A673 (cell line): ENCODE data around the gene USE1. TPM values are rescaled to one million over a fixed set of nuclear protein-coding genes. Genes with fewer than 3 reads are reported as not detected.

ENCODE experiments used
- BruUV-seq: library from RNA; stranded (reverse); fragments of 400-500 nt; replicated peaks from 2 replicates; lab custom pipeline; 2021; lab: Mats Ljungman, UMichigan
- CTCF ChIA-PET: fragments of 300-600 bp; sonication (Branson Sonifier 250); formaldehyde crosslinking; loops from one replicate; lab custom pipeline; 2022; ENCODE audit warnings: antibody characterized with exemption; lab: Charles Lee
- POLR2A ChIA-PET: fragments of 300-600 bp; sonication (Branson Sonifier 250); formaldehyde crosslinking; loops from one replicate; lab custom pipeline; 2022; ENCODE audit warnings: antibody characterized with exemption; ENCODE audit not compliant: low non-redundant PET; lab: Charles Lee
- DNase-seq: peaks from one replicate; pipeline ENCODE4 v3.0.0-alpha.2; 2015; ENCODE audit warnings: low spot score
- H3K27ac ChIP-seq: fragments of 200-600 bp; sonication (generic); 2 replicates; pipeline ENCODE4 v1.5.1; 2016; ENCODE audit warnings: mixed run types, low read depth, mild to moderate bottlenecking, mixed read lengths, antibody characterized with exemption, low read length; ENCODE audit not compliant: poor library complexity, severe bottlenecking
- H3K27me3 ChIP-seq: fragments of 200-600 bp; sonication (generic); replicated peaks from 2 replicates; pipeline ENCODE4 v1.6.1; 2017; ENCODE audit warnings: mixed run types, low read depth, mild to moderate bottlenecking, mixed read lengths, antibody characterized with exemption, low read length; ENCODE audit not compliant: insufficient read depth, poor library complexity
- H3K36me3 ChIP-seq: fragments of 200-600 bp; sonication (generic); 2 replicates; pipeline ENCODE4 v1.6.1; 2016; ENCODE audit warnings: mixed run types, mild to moderate bottlenecking, mixed read lengths, antibody characterized with exemption, low read length; ENCODE audit not compliant: insufficient read depth, poor library complexity, severe bottlenecking
- H3K4me1 ChIP-seq: fragments of 200-600 bp; sonication (generic); 2 replicates; pipeline ENCODE4 v1.6.1; 2017; ENCODE audit warnings: mixed run types, mild to moderate bottlenecking, mixed read lengths, antibody characterized with exemption, low read length; ENCODE audit not compliant: insufficient read depth, poor library complexity, severe bottlenecking
- H3K4me3 ChIP-seq: fragments of 200-600 bp; sonication (generic); 2 replicates; pipeline ENCODE4 v1.5.1; 2016; ENCODE audit warnings: low read depth, mixed run types, mild to moderate bottlenecking, mixed read lengths, low read length; ENCODE audit not compliant: poor library complexity, severe bottlenecking
- H3K9me3 ChIP-seq: fragments of 200-600 bp; sonication (generic); 2 replicates; pipeline ENCODE4 v1.6.1; 2016; ENCODE audit warnings: mixed run types, low read depth, mild to moderate bottlenecking, mixed read lengths, antibody characterized with exemption, low read length; ENCODE audit not compliant: poor library complexity, severe bottlenecking
- CTCF ChIP-seq: fragments of 300-800, 200-600 bp; sonication (generic); conservative IDR thresholded peaks from 2 replicates; pipeline ENCODE4 v1.5.1; 2017; ENCODE audit warnings: low read depth, mild to moderate bottlenecking, antibody characterized with exemption, low read length, moderate library complexity, mixed read lengths
- EZH2 ChIP-seq: fragments of 200-600 bp; sonication (generic); IDR thresholded peaks from 2 replicates; pipeline ENCODE4 v1.6.1; 2017; ENCODE audit warnings: borderline replicate concordance, low read depth, mild to moderate bottlenecking, mixed read lengths, antibody characterized with exemption, low read length; ENCODE audit not compliant: poor library complexity, severe bottlenecking
- intact Hi-C: fragments of 100-400 bp; cut with micrococcal nuclease; formaldehyde crosslinking; loops from one replicate; pipeline ENCODE4 v1.10.0; 2022; ENCODE audit not compliant: unreplicated experiment
- total RNA-seq: library from RNA; stranded (reverse); gene quantifications from 2 replicates; pipeline ENCODE4 v1.2.3, GENCODE V29; 2021

Gene USE1
- total RNA-seq, 1 experiment from 2014 or later, result 32.1 TPM

DNA sequence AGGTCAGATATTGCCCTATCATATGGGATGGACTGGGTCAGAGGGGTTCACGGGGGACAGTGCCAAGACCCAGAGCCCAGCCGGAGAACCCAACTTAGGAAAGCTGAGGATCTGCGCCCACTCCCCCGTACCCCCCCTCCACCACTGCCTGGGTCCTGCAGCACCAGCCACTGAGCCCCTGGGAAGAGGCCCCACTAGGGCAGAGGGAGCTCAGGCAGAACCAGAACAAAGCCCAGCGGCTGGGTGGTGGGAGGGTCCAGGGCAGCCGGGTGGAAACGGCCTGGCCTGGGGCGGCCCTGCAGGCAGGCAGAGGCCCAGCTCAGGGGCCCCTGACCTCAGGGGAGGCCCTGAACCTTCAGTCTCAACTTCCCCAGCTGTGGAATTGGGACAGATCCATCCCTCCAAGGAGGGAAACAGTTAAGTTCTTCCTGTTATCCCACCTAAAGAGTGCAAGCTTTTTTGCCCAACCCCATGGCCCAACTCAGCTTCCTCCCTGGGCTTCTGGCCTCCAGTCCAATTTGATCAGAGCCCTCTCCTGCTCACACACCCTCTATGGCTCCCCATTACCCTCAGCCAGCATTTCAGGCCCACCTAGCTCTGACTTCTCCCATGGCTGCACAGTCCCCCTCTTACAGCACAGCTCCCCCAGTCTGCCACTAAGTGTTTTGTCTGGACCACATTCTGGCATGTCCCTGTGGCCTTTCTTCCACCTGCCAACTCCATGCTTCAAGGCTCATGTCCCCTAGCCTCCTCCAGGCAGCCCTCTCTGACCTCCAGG lies 27.5 kb downstream of the USE1 start:
- DNase-seq, result no peak
- H3K4me3 ChIP-seq, result no peak overlapping the region

DNA sequence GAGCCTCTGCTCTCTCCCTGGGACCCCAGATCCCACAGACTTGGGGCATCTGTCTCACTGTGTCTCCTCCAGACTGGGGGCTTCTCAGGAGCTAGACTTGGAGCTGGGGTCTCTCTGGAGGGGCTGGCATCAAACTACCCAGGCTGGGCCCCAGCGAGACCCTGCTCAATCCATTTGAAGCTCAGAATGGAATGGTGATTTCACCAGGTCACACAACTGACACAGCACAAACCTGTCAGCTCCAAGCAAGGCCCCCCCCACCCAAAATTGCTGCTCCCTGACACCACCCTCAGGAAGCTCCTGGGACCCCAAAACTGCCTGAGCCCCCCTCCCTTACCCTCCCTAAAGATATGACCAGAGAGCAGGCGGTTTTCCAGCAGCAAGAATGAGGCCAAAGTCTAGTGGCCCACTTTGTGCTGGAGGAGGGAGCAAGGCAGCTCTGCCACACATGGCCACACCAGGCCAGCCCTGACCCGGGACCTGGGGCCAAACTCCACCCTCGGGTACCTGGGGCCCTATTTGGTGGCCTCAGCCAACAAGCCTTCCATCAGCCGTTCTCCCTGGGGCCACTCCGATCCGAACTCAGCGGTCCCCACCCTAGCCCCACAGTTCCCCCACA lies 28.2 kb downstream of the USE1 start:
- Histone ChIP-seq H3K27ac (no peak overlapping the region), H3K27me3 (no peaks in the 10 kb centered on the region), H3K4me1 (peaks cover 12% of the 10 kb centered on the region), H3K9me3 (no peaks in the 10 kb centered on the region), H3K36me3 (no peaks in the 10 kb centered on the region), H3K4me3 (peak overlapping the region; percentile 66)
- intact Hi-C loops, result no loop called here
- ChIA-PET POLR2A (no interaction called here), CTCF (interaction anchor here (1.1 kb wide), 1 partner anchor 38 kb away, joined by 3 read pairs; no protein-coding TSS in a partner anchor)
- no peak for DNase-seq
- no TSS peak for BruUV-seq
- no peak for TF ChIP-seq CTCF
- no peak for TF ChIP-seq EZH2

More for the DNA sequence above, 27.5 kb downstream of the USE1 start:
- BruUV-seq, result no TSS peak
- CTCF ChIA-PET, result interaction anchor here (1.1 kb wide), 1 partner anchor 38 kb away, joined by 3 read pairs; no protein-coding TSS in a partner anchor
- Histone ChIP-seq H3K36me3 (no peaks in the 10 kb centered on the region), H3K4me1 (peaks cover 12% of the 10 kb centered on the region), H3K9me3 (no peaks in the 10 kb centered on the region), H3K27ac (no peak overlapping the region), H3K27me3 (no peaks in the 10 kb centered on the region)
- no peak for TF ChIP-seq EZH2
- TF ChIP-seq CTCF, result no peak
- intact Hi-C loops, result no loop called here
- POLR2A ChIA-PET, result no interaction called here

- Histone ChIP-seq H3K27ac (no peak overlapping the region), H3K36me3 (no peaks in the 10 kb centered on the region), H3K4me3 (peak overlapping the region; percentile 66), H3K9me3 (no peaks in the 10 kb centered on the region), H3K4me1 (peaks cover 12% of the 10 kb centered on the region), H3K27me3 (no peaks in the 10 kb centered on the region)
- no peak for TF ChIP-seq CTCF
- TF ChIP-seq EZH2, result no peak
- no TSS peak for BruUV-seq
- intact Hi-C loops, result no loop called here
- ChIA-PET CTCF (interaction anchor here (1.1 kb wide), 1 partner anchor 39 kb away, joined by 3 read pairs; no protein-coding TSS in a partner anchor), POLR2A (no interaction called here)
- DNase-seq, result no peak
Observed at GRCh38 chr19:17243830-17244617, 28.9 kb downstream of the USE1 start.
